OCI-M1 (cell line): ENCODE data around the gene TTBK1.
"Not testable (repeated sequence)": the region's sequence is repeated elsewhere in the genome, so short reads cannot be mapped to it uniquely, and the experiment has no call there.

Experiments used
- DNase-seq: peaks from one replicate; lab custom pipeline; 2025; lab: John Stamatoyannopoulos, UW

TTBK1 gene

DNA sequence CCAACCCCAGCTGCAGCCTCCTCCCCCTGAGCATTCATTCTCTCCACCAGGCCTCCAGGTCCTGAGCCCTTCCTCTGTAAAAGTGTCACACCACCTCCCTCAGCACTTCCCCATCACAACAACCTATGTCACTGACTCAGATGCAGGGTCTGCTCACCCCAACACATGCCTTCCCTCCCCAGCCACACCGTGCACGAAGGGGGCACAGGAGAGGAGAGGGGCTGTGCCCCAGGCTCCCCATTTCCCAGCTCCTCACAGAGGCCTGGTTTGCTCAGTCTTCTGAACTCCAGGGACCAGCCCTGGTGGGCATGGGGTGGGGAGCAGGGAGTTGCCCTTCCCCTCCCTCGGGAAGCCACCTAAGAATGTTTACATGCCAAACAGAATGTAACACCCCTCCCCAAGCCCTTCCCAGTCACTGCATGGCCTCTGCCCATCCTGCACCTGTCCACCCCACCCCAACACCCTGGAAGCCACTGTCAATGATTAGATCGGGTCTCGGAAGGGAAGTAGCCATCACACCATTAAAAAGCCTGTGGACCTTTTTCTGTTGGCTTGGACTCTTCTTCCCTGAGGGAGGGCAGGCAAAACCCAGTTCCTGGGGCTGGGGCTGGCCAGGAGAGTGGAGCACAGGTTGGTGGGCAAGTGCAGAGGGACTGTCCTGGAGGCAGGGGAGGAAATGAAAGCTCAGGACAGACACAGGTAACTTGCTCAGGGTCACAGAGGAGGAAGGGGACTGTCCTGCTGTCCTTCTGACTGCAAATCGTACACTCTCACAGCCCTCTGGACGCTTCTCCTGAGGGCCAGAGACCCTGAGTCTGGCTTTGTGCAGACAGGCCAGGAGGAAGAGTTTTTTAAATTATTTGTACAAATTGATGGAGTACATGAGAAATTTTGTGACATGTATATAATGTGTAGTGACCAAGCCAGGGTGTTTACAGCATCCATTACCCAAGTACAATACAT lies 44.7 kb downstream of the TTBK1 start:
- no peak for DNase-seq

DNA sequence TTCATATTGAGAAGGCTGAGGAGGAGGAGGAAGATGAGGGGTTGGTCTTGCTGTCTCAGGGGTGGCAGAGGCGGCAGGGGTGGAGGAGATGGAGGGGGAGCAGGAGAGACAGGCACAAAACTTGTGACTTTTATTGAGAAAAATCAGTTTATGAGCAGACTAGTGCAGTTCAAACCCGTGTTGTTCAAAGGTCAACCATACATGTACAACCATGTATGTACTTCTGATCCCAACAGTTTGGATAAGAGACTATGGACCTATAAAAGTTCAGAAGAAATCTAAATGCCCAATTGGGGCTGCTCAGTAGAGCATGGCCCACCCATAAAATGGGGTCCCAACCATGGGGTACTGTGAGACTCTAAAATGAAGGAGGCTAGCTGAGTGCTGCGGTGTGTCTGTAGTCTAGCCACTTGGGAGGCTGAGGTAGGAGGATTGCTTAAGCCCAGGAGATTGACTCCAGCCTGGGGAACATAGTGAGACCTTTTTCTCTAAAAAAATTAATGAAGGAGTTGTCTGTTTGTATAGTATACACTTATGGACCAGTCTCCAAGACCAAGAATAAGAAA lies 47.1 kb downstream of the TTBK1 start:
- DNase-seq, result no peak

DNA sequence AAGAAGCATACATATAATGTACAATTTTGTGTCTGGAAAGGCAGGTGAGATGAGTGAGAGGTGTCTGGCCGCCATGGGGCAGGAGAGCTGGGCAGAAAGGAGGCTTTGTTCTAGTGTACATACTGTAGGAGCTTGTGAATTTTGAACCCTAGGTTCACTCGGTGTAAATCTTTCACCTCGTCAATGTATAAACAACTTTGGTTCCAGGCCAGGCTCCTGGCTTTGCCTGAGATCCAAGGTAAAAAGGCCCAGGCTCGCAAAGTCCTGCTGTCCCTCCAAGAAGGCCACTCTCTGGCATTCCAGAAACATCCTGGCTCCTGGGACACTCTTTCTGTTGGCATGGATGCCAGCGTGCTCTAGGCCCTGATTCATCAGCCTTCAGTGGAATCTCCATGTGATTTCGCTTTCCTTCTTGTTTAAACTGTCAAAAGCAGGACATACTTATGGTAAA lies 47.6 kb downstream of the TTBK1 start:
- no peak for DNase-seq

DNA sequence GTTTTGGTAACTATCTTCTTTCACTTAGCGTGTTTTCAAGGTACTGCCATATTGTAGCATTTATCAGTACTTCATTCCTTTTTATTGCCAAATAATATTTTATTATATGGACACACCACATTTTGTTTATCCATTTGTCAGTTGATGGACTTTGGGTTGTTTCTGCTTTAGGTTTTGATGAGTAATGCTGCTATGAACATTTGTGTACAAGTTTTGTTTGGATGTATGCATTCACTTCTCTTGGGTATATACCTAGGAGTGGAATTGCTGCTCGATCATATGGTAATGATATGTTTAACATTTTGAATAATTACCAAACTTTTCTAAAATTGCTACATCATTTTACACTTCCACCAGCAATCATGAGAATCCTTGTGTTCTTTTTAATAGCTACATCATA lies 48.4 kb downstream of the TTBK1 start:
- DNase-seq, result no peak

DNA sequence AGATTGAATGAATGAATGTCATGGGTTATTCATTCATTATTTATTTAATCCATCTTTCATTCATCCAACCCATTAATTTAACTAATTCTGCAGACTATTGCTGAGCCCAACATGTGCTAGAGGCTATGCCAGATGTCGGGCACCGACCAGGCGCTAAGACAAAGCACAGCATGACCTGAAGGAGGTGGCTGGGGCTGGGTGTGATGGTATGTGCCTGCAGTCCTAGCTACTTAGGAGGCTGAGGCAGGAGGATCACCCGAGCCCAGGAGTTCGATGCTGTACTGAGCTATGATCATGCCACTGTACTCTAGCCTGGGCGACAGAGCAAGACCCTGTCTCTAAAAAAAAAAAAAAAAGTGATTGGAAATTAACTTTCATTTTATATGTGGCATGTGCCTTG lies 49.1 kb downstream of the TTBK1 start:
- no peak for DNase-seq

DNA sequence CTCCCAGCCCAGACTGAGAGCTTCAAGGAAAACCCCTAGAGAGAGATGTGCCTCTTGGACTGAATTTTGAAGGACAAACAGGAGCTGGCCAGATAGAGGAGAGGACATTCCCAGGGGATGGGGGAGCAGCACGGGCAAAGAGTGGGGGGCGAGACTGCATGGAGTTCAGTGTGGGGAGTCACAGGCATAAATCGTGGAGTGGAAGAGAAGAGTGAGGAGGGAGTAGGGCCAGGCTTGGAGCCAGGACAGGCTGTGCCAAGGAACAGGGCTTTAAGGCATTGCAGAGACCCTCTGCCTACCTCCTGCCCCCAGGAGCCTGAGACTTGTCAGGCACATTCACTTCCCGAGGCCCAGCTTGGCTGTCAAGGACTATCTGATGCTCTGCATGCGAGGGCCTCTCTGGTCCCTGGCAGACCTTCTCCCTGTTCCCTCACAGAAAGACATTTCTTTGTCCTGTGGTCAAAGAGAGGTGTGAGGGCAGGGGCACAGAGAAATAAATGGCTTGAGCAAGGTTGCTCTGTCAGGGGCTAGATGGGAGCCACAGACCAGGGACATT lies 49.6 kb downstream of the TTBK1 start:
- DNase-seq, result no peak

DNA sequence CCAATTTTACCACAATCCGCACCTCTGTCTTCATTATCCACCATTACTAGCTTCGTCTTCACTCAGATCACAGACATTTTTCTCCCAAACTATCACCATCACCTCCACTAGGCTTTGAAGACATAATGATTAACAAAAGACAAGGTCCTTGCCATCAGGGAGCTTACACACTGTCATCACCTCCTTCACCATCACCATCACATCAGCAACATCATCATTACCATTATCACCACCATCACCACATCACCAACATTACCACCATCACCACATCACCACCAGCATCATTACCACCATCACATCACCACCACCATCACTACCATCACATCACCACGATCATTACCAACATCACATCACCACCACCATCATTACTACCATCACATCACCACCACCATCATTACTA lies 50.4 kb downstream of the TTBK1 start:
- DNase-seq, result no peak

DNA sequence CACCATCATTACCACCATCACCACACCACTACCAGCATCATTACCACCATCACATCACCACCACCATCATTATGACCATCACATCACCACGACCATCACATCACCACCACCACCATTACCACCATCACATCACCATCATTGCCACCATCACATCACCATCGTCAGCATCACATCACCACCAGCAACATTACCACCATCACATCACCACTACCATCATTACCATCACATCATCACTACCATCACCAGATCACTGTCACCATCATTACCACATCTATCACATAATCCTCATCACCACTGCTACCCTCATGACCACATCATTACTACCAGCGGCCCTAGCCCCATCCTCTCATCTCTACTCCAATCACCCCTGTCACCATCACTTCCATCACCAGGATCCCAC lies 51.3 kb downstream of the TTBK1 start:
- DNase-seq, result no peak

DNA sequence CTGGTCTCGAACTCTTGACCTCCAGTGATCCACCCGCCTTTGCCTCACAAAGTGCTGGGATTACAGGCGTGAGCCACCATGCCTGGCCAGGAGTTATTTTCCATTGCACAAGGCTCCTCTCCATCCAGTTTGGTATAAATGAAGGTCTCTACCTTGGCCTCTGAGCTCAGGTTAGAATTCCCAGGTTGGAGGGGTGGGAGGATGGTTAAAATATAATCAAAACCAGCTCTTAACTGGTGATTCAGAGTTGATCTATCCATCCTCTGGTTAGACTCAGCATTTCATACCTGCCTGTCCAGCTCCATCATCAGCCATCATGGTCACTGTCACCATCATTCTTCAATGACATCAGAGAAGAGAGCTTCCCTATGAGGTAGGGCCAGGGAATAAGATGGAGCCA lies 52.2 kb downstream of the TTBK1 start:
- DNase-seq, result no peak

DNA sequence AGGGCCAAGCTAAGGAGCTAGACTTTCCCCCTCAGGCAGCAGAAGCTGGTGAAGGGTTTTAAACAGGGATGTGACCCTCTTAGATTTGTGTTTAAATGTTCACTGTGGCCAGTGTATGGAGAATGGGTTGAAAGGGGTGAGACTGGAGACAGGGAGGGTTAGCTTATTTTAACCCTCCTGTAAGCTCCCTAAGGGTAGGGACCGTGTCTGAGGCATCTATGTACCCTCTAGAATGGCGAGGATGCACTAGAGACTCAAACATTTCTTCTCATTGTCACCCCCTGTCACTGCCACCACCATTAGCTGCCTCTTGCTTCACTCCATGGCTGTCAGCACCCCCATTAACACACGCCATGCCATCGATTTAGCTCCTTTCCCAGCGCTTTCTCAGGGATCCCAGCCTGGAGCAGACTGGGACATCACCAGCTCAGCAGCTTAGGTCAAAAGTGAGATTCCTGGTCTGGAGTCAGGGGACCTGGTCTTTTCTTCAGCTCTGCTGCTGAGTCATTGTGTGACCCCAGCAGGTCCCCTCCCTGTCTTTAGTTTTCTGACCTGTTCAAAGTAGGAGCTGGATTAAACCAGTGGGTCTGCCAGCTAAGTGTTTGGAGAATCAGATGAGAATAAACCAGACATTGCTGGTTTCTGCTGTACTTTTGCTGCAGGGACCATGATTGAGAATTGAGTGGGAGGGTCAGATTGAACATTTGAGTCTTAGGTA lies 53.7 kb downstream of the TTBK1 start:
- DNase-seq, result no peak

DNA sequence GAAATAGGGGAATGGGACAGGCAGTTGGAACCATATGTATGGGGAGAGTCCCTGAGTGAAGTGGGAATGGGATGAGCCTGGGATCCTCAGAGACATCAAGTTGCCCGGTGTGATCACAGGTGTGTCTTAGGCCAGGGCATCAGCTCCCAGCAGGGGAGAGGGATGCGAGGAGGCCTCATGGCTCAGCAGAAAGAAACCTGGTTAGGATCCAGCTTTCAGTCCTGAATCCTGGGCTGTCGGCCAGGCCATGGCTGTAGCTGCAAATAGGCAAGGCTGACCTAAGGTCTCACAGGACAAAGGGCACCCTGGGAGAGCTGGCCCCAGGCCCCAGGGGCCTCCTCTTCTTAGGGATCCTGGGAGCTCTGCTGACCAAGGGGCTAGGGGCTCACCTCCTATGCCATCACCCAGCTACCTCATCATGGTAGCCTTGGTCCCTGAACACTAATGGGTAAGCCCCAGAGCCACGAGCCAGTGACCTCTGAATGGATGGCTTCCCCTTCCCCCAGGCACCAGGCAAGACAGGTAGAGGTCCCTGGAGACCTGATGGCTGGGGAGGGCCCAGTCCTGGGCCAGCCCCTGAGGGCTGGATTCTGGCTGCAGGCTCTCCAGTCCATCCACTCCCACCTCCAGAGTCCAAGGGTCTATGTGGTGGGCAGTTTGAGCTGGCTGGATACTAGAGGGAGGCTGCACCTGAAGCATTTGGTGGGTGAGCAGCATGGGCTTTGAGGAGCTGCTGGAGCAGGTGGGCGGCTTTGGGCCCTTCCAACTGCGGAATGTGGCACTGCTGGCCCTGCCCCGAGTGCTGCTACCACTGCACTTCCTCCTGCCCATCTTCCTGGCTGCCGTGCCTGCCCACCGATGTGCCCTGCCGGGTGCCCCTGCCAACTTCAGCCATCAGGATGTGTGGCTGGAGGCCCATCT lies 54.6 kb downstream of the TTBK1 start, which contains the start of gene SLC22A7:
SLC22A7 (plus strand) TSS at position 617 of the 921 bp plus-strand sequence; CDS start at position 716, 99 bp downstream.
- DNase-seq, result no peak

DNA sequence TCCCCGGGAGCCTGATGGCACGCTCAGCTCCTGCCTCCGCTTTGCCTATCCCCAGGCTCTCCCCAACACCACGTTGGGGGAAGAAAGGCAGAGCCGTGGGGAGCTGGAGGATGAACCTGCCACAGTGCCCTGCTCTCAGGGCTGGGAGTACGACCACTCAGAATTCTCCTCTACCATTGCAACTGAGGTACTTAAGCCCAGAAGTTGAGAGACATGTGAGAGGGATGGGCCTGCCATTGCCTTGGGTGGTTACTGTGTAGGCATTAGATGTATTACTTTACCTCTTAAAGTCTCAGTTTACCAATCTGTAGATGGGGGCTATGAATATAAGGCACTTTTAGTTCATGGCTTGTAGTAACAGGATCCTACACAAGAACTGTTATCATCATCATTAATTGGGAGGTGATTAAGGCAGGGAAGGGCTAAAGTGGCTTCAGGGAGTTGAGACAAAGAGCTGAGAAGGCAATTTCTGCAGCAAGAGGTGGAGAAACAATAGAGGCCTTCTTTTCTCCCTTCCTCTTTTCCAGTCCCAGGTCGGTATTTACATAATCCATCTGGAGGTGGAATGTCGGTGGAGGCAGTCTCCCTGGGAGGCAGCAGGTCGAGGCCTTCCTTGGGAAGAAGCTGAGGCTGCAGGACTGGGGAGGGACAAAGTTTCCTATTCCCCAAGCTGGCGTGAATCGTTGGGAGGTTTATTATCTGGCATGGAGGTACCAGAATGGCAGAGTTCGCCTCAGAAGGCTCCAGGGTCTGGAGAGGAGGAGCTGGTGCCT lies 55.5 kb downstream of the TTBK1 start:
- DNase-seq, result no peak

DNA sequence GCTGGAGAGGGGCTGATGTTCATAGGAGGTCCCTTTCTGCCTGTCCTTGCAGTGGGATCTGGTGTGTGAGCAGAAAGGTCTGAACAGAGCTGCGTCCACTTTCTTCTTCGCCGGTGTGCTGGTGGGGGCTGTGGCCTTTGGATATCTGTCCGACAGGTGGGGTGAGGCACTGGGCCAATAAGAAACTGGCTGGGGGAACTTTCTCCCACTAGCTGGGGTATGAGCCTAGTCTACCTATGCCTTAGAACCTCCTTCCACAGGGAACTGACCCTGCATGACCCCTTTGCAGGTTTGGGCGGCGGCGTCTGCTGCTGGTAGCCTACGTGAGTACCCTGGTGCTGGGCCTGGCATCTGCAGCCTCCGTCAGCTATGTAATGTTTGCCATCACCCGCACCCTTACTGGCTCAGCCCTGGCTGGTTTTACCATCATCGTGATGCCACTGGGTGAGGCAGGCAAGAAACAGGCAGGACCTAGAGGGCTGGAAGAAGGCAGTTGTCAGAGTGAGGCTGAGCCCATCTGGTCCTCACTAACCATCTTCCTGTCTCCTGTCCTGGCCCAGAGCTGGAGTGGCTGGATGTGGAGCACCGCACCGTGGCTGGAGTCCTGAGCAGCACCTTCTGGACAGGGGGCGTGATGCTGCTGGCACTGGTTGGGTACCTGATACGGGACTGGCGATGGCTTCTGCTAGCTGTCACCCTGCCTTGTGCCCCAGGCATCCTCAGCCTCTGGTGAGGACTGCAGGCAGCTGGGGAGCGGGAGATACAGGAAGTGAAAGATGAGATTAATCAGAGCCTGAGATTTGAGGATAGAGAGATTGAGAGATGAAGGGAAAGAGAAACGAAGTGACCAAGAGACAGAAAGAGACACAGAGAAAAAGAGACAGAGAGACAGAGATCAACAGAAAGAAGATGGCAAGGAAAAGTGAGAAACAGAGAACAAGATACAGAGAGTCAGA lies 56.3 kb downstream of the TTBK1 start:
- DNase-seq, result no peak

DNA sequence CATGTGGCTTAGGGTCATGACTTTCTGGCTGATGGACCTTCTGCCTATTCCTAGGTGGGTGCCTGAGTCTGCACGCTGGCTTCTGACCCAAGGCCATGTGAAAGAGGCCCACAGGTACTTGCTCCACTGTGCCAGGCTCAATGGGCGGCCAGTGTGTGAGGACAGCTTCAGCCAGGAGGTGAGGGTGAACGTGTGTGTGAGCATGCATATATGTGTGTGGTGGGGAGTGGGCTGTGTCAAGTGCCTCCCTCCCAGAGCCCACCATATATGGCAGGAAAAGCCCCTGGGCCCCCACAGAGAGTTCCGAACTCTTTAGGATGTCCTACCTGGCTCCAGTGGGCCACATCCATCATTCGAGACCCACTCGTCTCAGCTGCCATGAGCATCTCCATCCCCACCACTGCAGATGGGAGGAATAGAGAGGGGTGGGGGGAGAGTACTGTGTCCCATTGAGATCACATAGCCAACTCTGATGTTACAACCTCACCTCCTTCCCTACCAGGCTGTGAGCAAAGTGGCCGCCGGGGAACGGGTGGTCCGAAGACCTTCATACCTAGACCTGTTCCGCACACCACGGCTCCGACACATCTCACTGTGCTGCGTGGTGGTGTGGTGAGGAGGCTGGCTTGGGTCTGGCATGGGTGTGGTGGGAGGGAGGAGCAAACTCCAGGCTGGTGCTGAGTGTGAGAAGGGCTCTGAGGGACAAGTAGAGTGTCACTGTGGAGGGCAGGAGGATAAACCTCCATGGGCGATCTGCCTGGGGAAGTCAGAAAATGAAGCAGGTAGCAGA lies 58.0 kb downstream of the TTBK1 start:
- DNase-seq, result no peak

DNA sequence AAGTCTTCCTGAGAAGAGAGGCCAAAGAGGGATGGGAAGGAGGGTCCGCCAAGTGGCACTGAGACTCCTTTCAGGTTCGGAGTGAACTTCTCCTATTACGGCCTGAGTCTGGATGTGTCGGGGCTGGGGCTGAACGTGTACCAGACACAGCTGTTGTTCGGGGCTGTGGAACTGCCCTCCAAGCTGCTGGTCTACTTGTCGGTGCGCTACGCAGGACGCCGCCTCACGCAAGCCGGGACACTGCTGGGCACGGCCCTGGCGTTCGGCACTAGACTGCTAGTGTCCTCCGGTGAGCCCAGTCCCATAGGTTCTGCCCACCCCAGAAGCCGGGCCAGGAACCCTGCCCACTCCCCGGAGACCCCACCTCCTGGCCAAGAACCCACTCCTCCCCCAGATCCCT lies 58.8 kb downstream of the TTBK1 start:
- no peak for DNase-seq

DNA sequence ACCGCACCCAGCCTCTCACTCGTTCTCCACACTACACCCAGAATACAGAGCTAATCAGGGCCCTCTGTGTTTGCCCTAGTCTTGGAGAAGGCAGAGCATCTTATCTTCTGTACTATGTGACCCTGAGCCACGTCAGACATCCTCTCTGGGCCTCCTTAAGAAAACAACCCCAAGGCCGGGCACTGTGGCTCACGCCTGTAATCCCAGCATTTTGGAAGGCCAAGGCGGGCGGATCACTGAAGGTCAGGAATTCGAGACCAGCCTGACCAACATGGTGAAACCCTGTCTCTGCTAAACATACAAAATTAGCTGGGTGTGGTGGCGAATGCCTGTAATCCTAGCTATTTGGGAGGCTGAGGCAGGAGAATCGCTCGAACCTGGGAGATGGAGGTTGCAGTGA lies 59.7 kb downstream of the TTBK1 start:
- not testable (repeated sequence) for DNase-seq

DNA sequence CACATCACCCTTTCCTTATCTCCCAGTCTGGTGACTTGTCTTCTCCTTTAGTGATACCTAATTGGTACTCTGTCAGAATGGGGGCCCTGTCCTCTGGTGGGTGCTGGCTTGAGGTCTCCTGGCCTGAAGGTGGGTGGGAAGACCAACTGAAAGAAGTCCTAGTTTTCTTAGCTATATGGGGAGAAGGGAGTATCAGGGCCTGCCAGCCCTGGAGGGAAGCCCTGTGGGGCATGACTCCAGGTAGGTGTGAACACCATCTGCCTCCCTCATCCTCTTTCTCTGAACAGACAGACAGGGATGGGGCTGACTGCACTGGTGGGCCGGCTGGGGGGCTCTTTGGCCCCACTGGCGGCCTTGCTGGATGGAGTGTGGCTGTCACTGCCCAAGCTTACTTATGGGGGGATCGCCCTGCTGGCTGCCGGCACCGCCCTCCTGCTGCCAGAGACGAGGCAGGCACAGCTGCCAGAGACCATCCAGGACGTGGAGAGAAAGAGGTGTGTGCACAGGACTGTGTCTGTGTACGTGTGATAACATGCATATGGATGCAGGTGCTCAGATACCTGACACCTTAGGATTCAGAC lies 60.6 kb downstream of the TTBK1 start:
- DNase-seq, result no peak

DNA sequence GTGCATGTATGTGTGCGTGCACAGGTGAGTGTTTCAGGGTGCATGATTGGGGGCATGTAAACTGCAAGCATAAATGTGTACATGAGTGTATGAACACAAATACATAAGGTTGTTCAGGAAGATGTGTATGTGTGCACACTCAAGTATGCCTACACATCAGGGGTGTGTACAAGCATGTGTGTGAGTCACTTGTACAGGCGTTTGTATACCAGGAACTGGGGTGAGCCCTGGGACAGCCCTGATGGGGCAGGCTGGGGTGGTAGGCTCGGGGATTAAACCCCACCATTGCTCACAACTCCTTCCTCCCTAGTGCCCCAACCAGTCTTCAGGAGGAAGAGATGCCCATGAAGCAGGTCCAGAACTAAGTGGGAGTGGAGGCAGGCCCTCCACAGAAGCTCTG lies 61.1 kb downstream of the TTBK1 start:
- no peak for DNase-seq
